ENCODE measurements around the gene ACACA.
"Not testable (repeated sequence)": the region's sequence is repeated elsewhere in the genome, so short reads cannot be mapped to it uniquely, and the experiment has no call there.

The ACACA gene

DNA sequence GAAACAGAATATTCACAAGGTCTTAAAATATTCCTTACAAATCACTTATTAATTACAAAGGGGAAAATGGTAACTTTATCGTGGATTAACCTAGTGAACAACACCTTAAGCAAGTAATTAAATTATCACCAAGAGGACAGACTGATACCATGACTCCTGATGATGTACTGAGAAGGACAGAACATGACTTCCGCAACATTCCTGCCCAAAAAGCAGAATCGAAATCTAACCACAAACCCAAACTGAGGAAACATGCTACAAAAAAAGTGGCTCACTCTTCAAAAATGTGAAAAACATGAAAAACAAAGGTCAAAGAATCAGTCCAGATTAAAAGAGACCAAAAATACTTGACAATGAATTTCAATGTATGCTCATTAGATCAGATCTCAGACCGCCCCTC, 306.4 kb downstream of the ACACA start:
- DNase-seq (ENCODE audit: low read depth, low spot score): no peak

DNA sequence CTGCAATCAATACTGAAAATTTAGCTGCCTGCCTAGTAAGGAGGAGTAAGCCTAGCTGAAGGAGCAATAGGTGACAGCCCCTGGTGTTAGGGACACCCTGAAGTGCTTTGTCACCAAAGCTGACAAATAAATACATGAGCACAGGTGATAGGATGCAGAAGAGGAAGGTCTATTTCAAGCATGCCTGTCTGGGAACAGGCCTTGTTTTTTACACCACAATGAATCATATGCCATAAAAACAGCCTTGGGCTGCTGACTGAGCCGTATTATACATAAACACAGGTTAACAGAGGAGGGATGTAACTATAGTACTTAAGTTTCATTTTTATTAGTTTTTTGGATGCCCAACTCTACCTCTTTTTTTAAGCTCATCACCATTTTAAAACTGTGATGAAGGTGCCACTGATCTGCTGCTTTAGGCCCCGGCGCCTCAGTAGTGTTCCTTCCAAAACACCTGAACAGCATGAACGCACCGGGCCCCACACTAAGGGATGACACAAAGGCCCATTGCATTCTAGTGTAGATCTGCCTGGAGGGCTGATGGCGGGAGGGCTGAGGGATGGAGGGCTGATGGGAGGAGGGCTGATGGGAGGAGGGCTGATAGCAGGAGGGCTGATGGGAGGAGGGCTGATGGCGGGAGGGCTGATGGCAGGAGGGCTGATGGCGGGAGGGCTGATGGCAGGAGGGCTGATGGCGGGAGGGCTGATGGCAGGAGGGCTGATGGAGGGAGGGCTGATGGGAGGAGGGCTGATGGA, 307.5 kb downstream of the ACACA start:
- no peak for DNase-seq (ENCODE audit: low read depth, low spot score)

DNA sequence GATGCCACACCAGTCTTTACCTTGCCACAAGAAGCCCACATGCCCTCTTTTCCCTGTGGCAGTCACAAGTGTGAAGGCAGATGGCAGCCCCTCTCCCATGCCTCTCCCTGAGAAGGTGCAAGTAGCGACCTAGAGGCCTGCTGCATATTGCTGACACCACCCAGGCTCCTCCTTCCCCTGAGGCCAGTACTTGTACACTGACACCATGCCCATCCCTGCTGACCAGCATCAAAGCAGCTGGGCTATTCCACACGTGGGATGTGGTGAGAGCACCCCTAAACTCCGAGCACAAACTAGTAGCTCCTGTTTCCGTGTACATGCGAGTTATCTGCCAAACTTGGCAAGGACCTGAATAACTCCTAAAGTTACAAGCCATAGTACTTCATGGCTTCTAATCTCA, 308.5 kb downstream of the ACACA start:
- DNase-seq (ENCODE audit: low read depth, low spot score): no peak

DNA sequence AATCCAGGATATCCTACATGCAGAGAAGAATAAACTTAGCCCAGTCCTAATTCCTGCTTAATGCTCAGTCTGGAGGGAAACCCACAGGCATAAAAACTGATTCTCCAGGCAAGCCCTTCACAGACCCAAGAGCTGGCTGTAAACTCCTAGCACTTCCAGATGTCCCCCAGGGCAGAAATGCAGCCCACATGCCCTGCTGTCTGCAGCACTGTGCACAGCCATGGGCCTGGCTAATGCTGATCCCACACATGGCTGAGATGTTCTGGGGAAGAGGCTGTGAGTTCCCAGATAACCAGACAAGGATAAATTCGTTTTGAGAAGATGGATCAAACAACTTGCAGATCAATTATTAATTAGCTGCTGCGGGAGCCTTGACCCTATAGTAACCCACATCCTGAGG, 309.5 kb downstream of the ACACA start:
- no peak for DNase-seq (ENCODE audit: low read depth, low spot score)

DNA sequence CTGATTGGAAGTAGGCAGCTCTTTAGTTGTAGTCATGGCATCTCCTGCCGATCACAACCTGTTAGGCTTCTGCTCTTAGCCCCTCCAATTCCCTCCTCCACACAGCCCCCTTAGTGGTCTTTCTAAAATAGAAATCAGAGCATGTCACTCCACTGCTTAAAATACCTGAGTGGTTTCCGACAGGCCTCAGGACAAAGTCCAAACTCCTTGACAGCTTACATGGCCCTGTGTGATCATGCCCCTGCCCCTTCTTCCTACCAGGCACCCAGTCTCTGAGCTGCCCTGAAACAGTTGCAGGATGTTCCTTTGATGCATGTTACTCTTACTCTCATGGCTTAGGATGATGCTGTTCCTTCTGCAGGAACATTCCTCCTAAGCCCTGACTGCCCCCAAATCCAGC, 310.6 kb downstream of the ACACA start:
- no peak for DNase-seq (ENCODE audit: low read depth, low spot score)

DNA sequence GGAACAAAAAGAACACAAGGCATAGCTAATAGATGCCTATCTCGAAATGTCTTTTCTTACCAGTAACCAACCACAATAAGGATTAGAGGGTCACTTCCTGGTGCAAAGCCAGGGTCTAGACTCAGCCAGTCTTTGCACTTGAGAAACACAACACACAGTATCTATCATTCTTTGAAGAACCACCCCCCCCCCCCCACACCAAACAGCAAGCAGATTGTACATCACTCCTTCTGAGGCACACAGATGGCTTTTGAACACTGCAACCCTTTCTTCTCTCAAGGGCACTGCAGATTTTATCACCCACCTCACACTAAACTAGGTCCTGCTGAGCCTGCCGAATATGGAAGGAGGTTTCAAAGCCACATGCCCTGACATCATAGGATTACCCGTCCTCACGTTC, 312.2 kb downstream of the ACACA start:
- DNase-seq (ENCODE audit: low read depth, low spot score): no peak

DNA sequence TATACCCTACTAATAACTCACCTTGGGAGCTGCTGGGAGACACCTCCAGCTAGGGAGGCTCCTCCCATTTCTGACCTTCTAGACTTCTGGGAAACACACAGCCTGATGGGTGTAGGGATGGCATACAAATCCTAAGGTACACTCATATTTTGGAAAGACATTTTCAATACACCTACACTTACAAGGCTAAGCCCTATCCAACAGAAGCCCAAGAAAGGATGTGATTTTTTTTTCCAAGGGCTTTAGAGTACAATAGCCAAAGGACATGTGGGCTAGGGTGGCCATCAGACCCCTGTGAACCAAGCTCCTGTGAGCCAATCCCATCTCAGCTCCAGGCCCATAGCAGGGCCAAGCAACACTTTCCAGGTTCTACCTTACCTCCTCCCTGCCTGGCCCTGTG, 313.9 kb downstream of the ACACA start:
- no peak for DNase-seq (ENCODE audit: low read depth, low spot score)

DNA sequence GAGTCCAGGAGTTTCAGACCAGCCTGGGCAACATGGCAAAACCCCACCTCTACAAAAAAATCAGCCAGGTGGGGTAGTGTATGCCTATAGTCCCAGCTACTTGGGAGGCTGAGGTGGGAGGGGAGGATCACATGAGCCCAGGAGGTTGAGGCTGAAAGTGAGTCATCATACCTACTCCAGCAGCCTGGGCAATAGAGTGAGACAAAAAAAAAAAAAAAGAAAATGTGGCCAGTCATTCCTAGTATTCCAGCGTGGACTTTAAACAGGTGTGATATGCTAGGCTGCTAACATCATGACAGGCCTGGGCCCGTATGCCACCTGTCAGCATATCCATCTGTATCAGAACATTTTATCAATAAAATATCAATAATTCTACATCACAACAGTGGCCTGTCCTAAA, 314.6 kb downstream of the ACACA start:
- no peak for DNase-seq (ENCODE audit: low read depth, low spot score)

DNA sequence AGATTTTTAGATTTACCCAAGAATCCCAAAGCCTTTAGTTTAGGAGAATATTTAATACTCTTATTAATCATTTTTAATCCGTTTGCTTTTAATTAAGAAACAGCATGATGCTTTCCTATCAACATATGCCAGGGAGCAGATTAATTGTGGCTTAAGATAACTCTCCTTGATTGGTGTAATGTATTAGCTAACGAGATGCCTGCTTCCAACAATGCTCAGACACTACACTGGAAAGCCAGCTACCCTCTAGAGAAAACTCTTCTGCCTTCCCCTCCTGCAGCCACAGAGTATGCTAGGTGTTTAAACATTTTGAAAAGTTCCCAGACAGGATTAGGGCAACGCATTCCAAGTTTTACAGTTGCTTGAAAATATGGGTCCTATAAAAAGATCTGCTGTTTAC, 315.7 kb downstream of the ACACA start:
- no peak for DNase-seq (ENCODE audit: low read depth, low spot score)

DNA sequence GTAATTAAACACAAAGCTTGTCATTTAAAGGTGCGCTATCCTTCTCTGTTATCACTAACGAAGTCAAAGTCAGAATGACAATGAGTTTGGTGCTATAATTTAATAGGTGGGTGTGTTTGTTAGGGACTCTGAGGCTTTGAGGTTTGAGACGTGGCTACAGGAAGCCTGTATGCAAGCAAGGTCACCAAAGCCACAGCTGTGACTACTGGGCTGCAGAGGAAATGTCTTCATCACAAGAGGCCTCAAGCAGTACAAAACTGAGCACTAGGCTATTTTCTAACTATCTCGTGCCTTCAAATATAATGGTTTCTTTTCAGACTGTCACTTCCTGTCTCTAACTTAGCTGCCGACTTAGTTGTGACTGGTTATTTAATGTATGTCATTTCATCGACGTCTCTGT, 316.7 kb downstream of the ACACA start:
- DNase-seq (ENCODE audit: low read depth, low spot score): no peak

DNA sequence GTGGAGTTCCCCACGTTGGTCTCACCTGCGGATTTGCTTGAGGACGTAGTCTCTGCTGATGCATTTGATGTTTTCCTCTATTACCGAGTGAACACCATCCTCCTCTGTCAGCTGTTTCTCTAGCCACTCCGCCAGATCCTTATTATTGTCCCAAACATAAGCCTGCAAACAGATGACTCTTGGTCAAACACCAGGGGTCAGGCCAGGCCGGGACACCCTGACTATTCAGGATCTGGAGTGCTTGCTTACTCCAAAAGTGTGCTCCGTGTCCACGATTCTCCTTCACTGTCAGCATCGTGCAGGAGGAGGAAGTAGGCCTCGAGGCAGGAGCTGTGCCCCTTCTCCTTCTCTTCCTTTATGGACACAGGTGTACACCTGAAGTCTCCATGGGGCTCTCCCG, 317.7 kb downstream of the ACACA start:
- no peak for DNase-seq (ENCODE audit: low read depth, low spot score)

DNA sequence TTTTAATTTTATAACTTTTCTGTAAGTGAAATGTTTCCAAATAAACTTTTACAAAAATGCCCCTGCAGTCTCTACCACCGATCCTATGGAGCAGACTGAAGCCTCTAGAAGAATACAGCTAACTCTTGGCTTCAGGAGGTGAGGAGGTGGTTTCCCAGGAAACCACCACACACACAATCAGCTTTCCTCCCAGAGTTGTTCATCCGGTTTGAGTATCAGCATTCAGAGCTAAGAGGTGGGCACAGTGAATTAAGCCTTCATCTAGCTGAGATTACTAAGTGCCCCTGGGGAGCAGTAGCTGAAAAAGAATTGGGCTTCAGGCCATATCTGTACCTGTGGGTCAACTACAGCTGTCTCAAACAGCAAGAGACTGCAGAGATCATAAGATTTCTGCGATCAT, 318.2 kb downstream of the ACACA start:
- DNase-seq (ENCODE audit: low read depth, low spot score): no peak

DNA sequence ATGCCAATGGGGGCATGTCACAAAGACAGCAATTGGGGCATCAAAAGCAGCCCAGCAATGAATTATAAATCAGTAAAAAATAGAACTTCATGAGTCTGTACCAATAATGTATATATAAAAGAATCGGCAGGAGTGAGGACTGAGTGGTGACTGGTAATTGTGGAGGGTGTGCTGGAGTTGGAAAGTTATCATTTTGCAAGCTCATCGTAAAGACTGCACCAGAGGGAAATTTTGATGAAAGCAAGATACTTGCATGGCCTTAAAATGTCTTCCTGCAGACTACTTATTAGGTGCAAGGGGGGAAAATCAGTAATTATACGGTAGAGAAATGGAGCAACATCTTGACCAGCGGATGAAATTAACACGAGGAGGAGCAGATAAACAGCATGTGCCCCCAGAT, 319.0 kb downstream of the ACACA start:
- no peak for DNase-seq (ENCODE audit: low read depth, low spot score)

DNA sequence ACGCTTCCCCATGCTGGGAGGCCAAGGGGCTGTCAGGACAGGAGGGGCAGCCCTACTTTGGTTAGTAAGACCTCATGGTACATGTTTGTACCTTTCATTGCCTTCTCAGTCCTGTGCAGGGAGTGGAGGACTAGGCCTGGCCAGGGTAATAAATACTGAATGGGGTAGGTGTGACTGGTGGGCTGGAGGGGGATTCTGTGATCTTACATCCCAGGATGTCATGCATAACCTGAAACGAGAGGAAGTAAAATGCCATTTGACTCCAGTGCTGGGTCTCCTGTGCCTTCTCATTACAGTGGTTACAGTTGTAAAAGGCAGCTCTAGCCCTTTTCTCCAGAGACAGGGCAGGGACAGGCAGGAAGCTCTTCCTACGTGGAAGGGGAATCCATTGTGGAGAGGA, 319.7 kb downstream of the ACACA start:
- DNase-seq (ENCODE audit: low read depth, low spot score): no peak

DNA sequence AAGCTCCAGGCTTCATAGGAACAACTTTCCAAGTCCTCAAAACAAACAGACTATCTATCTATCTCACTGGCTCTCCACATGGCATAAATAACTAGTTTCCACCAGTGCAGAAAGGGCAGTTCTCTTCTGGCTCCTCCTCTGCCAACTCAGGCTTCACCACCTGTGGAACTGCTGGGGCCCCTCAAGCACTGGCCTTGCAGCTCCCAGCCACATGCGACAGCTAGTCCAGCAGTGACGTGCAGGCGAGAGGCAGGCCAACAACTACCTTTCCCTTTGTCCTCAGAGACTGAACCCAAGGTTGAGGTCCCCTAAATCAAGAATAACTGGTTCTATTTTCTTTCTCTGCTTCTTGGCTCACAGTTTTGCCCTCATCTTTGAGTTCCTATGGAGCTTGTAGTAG, 320.3 kb downstream of the ACACA start:
- no peak for DNase-seq (ENCODE audit: low read depth, low spot score)

DNA sequence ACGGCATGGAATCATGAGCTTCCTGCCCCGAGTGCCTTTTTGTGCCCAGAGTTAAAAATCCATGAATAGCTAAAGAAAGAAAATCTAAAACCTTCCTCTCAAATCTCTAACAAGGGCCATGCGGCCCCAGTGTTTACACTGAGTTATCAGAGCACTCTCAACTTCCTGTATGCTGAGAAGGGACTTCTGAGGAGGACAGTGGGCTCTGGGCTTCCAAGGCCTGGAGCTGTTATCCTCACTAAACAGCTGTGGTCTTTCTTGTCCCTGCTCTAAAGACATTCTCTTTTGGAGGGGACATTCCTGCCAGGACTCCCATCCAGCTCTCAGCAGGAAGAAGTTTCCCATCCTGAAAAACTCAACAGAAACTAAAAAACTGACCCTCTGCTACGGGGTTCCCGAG, 322.3 kb downstream of the ACACA start:
- no peak for DNase-seq (ENCODE audit: low read depth, low spot score)

DNA sequence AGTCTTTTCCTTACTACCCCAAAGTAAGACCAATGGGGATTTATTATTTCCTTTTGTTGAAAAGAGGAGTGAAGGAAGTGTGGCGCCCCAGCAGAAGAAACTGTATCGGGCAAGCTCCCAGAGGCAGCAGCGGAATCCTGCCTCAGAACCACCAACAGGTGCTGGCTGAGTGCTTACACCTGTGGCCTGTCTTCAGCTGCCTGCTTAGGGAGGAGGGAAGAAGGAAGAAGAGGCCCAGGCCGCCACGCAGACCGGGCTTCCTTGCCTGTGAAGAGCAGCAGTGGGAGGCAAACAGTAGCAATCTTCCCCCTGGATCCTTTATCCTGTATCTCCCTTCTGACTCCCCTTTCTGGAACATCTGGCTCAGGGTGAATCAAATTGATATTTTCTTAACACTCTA, 323.2 kb downstream of the ACACA start:
- no peak for DNase-seq (ENCODE audit: low read depth, low spot score)

DNA sequence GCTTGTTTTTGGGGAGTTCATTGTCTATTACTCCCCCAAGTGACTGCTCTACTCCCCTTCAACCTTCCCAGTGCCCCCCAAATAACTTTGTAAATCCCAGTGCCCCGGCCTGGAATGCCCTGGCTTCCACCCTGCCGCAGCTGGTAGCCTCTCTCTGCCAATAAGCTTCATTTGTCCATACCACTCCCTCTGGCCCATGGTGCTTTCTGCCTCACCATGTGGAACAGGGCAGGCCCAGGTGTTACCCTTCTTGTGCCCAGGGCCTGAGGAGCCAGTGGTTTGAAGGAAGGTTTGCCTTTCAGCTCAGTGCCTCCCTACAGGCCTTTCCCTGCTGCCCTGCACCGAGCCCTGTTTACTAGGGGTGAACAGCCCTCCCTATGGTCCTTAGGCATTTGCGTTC, 323.7 kb downstream of the ACACA start:
- DNase-seq (ENCODE audit: low read depth, low spot score): no peak

DNA sequence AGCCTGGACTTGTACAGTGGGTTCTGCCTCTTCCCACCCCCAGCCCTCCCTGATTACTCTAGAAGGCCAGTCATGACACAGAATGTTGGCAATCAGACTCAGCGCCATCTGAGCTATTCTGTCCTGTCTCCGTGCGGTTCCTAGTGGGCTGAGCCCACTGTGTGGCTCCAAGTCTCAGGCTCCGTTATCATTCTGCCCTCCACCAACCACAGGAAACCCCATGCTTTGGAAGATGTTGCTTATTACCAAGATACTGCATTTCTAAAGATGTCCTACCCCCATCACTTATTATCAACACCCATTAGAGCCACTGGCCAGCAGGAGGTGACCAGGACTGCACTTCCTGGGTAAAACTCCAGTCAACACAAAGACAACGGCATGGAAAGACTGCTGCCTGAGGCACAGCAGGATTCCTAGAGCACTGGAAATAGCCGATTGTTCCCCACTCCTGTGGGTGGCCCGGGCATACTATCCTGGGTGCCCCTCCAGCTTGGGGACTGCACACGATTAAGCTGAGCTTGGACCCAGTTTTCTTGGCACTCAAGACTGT, 324.2 kb downstream of the ACACA start:
- DNase-seq (ENCODE audit: low read depth, low spot score): no peak

DNA sequence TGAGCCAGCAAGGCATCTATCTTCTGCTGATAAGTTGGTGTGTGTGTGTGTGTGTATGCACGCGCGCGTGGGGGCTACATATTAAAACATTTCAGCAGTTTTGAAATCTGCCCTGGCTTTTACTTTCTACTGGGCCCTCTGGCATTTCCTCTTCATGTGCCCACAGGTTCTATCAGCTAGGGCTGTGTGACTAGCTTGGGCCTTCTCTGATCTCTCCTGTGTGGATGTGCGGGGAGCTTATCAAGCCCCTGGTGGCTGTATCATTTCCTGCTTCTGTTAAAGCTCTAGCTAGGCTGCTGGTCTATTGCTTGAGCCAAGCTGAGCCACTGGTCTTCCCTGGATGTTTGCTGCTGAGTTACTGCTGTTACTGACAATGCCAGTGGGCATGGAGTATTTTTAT, 325.3 kb downstream of the ACACA start:
- no peak for DNase-seq (ENCODE audit: low read depth, low spot score)

DNA sequence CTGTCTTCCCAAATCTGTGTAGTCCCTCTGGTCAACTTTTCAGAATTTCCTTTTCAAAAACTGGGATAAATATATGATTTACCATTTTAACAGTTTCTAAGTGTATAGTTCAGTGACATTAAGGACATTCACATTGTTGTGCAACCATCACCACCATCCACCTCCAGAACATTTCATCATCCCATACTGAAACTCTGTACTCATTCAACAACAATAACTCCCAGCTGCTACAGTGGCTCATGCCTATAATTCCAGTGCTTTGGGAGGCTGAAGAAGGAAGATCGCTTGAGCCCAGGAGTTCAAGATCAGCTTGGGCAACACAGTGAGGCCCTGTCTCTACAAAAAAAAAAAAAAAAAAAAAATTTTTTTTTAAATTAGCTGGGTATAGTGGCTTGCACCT, 326.9 kb downstream of the ACACA start:
- no peak for DNase-seq (ENCODE audit: low read depth, low spot score)

DNA sequence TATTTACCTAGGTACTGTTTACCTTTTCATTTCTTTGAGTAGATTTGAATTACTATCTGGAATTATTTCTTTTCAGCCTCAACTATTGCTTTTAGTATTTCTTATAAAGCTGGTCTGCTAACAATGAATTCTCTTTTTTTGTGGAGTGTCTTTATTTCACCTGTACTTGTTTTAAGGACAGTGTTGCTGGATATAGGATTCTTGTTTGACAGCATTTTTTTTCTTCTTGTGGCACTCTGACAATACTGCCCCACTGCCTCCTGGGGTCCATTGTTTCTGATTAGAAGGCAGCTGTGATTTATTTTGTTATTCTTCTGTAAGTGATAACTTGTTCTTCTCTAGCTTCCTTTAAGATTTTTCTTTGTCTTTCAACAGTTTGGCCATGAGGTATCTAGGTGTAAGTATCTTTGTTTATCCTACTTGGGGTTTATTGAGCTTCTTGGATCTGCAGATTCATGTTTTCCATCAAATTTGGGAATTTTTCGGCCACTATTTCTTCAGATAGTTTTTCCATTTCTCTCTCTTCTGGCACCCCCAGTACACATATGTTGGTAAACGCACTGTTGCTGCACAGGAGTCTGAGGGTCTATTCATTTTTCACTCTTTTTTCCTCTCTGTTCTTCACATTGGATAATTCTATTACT, 327.4 kb downstream of the ACACA start:
- no peak for DNase-seq (ENCODE audit: low read depth, low spot score)

DNA sequence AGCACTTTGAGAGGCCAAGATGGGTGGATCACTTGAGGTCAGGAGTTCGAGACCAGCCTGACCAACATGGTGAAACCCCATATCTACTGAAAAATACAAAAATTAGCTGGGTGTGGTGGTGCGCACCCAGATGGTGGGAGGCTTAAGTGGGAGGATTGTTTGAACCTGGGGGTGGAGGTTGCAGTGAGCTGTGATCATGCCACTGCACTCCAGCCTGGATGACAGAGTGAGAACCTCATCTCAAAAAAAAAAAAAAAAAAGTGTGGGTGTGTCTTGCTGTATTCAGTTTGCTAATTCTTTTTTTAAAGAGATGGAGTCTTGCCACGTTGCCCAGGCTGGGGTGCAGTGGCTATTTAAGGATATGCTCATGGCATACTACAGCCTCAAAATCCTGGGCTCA, 333.2 kb downstream of the ACACA start:
- DNase-seq (ENCODE audit: low read depth, low spot score): not testable (repeated sequence)

Data from smooth muscle cell of the brain vasculature (primary cell).